ENCODE data around the gene HMGN4.

DNA sequence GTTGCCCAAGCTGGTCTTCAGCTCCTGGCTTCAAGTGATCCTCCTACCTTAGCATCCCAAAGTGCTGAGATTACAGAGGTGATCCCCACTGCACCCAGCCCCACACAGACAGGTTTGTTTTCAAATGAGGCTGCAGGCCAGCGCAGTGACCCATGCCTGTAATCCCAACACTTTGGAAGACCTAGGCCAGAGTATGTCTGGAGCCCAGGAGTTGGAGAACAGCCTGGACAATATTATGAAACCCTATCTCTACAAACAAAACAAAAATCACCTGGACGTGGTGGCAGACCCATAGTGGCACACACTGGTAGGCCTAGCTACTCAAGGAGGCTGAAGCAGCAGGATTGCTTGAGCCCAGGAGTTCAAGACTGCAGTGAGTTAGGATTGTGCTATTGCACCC, 8.0 kb upstream of the HMGN4 start:
- TF ChIP-seq, protein P1, sequence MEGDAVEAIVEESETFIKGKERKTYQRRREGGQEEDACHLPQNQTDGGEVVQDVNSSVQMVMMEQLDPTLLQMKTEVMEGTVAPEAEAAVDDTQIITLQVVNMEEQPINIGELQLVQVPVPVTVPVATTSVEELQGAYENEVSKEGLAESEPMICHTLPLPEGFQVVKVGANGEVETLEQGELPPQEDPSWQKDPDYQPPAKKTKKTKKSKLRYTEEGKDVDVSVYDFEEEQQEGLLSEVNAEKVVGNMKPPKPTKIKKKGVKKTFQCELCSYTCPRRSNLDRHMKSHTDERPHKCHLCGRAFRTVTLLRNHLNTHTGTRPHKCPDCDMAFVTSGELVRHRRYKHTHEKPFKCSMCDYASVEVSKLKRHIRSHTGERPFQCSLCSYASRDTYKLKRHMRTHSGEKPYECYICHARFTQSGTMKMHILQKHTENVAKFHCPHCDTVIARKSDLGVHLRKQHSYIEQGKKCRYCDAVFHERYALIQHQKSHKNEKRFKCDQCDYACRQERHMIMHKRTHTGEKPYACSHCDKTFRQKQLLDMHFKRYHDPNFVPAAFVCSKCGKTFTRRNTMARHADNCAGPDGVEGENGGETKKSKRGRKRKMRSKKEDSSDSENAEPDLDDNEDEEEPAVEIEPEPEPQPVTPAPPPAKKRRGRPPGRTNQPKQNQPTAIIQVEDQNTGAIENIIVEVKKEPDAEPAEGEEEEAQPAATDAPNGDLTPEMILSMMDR (IDR thresholded peaks at IDR 0.05): no peak
- no peak for TF ChIP-seq POLR2A (IDR thresholded peaks at IDR 0.05)

All from thyroid gland (tissue), 4 donors.